ENCODE results near the gene ZNF578.

DNA sequence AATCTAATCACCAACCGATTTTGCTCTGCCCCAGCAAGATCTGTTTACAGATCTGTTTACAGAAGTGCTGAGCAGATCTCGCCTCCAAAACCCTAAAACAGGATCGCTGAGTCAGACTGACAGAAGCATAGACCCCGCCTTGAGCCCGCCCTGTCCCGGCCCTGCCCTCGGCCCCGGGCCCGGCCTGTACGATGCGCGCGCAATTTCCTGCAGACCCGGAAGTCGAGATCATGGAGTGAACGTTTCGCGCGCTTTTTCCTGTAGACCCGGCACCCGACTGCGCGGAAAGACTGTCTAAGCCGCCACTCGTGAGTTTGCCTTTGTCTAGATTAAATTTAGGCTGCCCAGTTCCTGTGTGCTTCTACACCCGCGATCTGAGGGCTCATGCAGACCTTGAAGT, 24.4 kb upstream of the ZNF578 start, which contains the start of gene ZNF534:
- TF ChIP-seq, protein P1, sequence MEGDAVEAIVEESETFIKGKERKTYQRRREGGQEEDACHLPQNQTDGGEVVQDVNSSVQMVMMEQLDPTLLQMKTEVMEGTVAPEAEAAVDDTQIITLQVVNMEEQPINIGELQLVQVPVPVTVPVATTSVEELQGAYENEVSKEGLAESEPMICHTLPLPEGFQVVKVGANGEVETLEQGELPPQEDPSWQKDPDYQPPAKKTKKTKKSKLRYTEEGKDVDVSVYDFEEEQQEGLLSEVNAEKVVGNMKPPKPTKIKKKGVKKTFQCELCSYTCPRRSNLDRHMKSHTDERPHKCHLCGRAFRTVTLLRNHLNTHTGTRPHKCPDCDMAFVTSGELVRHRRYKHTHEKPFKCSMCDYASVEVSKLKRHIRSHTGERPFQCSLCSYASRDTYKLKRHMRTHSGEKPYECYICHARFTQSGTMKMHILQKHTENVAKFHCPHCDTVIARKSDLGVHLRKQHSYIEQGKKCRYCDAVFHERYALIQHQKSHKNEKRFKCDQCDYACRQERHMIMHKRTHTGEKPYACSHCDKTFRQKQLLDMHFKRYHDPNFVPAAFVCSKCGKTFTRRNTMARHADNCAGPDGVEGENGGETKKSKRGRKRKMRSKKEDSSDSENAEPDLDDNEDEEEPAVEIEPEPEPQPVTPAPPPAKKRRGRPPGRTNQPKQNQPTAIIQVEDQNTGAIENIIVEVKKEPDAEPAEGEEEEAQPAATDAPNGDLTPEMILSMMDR (IDR thresholded peaks at IDR 0.05), result no peak
- TF ChIP-seq POLR2A (IDR thresholded peaks at IDR 0.05), result no peak
